Dermis blood vessel endothelial cell (primary cell): ENCODE data around the gene TXNRD2. TPM values are rescaled to one million over a fixed set of nuclear protein-coding genes. Genes with fewer than 3 reads are reported as not detected.

ENCODE experiments used
- DNase-seq: peaks from one replicate; pipeline ENCODE4 v3.0.0; 2010
- total RNA-seq: library from RNA; depleted of rRNA; stranded (reverse); fragments of >200 nt; gene quantifications from 2 replicates; pipeline ENCODE4 v1.2.3, GENCODE V29; 2014

Gene TXNRD2
- total RNA-seq, 1 donor from 2014 or later: 81.9 TPM

DNA sequence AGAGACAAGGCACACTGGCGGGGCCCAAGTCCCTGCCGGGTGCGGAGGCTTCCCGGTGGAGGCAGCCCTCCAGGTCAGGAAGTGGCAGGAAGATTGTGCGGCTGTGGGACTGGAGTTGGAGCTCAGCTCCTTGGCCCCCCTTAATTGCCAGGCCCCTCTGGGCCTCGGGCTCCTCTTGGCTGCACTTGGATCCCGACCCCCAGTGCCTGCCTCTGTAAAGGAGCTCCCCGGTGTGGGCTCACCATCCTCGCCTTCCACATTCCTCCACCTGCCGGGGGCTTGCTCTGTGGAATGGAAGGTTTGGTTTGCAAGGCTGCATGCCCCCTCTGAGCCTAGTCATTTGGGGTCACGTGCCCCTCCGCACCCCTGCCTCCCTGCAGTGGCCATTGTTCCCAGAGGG is 38.1 kb downstream of the TXNRD2 start:
- no peak for DNase-seq

DNA sequence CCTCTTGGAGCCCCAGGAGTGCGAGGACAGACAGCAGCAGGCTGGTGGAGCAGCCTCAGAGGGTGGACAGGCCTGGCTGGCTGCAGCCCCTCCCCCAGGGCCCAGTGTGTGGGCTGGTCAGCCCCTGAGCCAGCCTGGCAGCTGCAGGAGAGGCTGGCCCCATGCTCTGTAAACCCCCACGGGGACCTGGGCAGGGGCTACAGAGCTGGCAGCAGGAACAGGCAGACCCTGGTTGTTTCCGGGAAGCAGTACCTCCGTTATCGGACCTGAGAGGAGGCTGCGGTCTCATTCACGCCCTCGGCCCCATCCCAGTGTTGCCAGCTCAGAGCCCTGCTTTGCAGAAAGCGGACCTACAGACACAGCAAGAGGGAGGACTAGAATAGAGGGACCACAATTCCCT is 38.6 kb downstream of the TXNRD2 start:
- DNase-seq: no peak

- no peak for DNase-seq
Measured at GRCh38 chr22:19902245-19902715, 39.3 kb downstream of the TXNRD2 start.

GRCh38 chr22:19901577-19902244 is 39.9 kb downstream of the TXNRD2 start:
- DNase-seq: no peak

DNA sequence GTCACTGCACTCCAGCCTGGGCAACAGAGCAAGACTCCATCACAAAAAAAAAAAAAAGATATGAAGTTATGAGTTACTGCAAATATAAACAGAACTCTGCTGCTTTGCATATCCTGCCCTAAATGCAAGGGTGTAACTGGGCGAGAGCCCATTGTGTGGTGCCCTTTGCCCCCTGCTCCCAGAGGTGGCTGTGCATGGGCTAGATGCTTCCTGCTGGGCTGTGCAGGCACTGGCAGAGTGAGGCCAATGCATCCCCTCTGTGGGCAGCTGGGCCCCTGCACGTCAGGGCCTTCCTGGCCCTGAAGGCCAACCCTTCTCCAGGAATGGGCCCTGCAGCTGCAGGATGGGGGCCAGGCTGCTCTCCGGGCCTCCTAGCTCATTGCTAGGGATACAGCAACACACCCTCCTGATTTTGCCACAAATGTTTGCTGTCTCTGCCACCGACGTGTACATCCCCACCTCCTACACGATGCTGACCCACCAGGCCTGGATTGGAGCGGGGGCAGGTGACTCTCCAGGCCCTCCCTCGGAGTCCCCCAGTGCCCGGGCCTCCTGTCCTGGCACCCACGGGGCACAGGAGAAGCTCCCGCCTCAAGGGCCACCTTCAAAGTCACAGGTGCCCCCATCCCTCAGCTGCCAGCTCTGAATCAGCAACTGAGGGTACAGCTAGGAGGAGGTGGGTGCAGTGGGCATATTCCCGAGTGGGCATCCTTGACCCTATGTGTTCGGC is 40.7 kb downstream of the TXNRD2 start:
- DNase-seq: no peak

- no peak for DNase-seq
Measured at GRCh38 chr22:19898831-19899567, 42.6 kb downstream of the TXNRD2 start.

- DNase-seq: no peak
Measured at GRCh38 chr22:19898145-19898544, 43.5 kb downstream of the TXNRD2 start.

DNA sequence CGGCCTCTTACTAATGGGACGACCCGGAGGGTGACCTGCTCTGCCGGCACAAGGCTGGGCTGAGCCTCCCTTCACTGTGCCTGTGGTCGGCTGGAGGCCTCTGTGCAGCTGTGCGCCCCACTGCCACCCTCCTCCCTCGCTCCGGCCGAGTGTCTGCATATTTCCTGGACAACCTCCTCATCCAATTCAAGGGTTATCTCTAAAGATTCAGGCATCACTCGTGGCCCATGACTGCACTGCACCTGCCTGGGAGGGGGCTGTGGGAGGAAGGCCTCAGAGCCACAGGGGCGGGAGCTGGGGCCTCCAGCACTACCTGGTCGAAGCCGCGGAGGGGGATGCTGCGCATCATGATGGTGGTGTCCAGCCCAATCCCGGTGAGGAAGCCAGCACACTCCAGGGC is 43.9 kb downstream of the TXNRD2 start:
- no peak for DNase-seq

- no peak for DNase-seq
Measured at GRCh38 chr22:19896665-19897355, 44.8 kb downstream of the TXNRD2 start.

GRCh38 chr22:19895160-19895849 is 46.3 kb downstream of the TXNRD2 start:
- no peak for DNase-seq

DNA sequence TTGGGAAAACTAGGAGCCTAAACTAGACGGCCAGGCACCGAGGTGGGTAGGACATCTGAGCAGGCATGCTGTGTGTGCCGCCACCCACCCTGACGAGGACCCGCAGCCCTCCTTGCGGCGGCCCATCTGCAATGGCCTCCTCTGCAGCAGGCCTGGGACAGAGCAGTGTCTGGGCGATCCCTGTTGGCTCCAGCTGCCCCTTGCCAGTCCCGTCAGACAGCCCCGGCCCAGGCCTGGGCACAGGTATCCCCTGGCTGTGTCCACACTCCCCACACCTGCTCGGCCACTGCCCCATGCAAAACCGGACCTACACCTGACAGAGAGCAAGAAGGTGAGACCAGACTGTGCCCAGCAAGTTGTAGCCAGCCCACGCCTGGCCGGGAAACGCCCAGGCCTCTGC is 48.3 kb downstream of the TXNRD2 start:
- no peak for DNase-seq

DNA sequence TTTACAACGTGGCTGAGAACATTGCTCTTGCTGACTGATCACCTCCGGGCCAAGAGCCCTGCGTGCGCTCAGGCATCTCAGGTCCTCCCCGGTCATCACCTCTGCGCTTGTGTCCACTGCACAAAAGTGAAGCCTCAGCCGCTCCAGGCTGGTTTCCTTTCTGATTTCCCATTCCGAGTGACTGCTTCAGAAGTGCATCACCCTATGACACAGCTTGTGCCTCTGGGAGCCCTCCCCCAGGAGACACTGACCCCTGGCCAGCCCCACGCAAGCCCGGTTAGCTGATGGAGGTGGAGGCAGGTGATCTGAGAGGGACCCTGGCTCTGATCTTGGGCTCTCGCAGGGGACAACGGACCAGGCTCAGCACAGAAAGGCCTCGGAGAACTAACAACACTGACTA is 48.7 kb downstream of the TXNRD2 start:
- DNase-seq: no peak

DNA sequence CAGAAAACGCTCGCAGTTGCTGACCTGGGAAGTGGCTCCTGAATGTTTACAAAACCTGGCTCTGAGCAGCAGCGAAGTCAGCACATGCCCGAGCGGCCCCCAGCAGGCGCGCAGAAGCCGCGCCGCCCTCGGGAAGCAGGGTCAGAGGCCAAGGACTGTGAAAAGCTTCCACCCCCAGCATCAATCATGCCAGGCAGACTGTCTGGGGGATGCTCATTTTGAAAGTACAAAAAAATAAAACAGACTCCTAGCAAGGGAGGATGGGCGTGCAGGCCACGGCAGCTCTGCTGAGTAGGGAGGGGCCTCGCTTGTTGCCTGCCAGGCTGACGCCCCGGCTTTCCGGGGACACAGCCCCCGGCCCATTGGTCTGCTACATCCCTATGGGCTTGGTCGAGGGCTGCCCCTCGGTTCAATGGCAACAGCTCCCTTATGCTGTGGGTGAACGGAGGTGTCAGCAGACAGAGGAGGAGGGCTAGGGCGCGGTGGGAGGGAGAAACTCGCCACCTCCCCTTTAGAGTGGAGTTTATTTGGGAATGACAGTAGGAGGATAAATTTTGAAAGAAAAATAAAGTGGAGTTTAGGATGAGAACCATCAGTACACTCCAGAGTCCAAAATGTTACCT is 49.2 kb downstream of the TXNRD2 start:
- DNase-seq: peak; percentile 73

GRCh38 chr22:19891317-19892256 is 50.0 kb downstream of the TXNRD2 start:
- DNase-seq: peak; percentile 94

DNA sequence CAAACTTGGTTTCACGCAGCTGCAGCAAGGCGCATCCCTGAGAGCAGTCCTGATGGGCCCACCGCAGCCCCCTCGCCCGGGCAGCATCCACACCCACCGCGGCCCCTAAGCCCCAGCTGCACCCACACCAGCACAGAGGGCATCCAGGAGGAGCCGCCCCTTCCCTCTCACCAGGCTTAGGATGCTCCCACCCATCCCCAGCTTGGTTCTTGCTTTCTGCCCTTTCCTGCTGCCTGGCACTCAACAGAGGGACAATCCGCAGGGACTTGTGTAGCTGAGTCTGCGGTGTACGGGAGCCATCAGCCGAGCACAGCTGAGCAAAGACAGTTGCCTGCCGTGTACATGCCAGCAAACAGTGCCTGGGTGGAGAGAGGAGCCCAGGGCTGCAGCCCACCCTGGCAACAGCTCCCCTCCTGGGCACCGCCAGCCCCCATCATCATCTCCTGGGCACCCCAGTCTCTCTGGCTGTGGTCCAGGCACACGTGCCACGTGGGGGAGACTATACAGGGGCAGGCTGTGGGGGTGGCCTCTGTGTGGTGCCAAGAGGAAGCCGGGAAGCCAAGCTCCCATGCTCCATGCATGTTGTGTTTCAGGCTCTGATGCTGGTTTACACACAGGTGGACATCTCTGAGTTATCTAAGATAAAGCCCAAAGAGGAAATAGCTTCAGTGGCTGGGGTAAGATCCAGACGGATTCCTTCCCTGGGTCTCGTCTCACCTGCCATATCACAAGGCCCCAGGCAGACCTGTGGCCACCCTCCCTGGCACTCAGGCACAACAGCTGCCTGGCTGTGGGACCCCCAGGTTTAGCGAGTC is 50.9 kb downstream of the TXNRD2 start:
- peak; percentile 54 for DNase-seq

DNA sequence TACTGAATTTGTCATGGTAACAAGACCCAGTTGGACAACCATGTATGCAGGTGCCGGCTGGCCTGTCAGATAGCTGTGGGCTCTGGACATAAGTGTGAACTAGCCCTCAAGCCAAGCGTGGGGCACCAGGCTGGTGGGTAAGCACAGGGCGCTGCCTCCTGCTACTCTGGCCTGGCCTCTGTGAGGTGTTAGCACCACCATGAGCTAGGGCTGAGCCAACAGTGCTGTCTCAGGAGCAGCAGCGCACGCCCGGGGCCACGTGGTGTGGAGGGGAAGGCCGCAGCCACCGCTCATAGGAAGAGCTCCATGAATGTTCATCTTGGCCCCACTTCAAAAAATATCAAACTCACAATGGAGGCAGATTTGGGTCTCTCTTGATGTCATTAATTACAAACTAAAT is 51.7 kb downstream of the TXNRD2 start:
- DNase-seq: peak; percentile 75

- no peak for DNase-seq
Measured at GRCh38 chr22:19888131-19888746, 53.4 kb downstream of the TXNRD2 start.

DNA sequence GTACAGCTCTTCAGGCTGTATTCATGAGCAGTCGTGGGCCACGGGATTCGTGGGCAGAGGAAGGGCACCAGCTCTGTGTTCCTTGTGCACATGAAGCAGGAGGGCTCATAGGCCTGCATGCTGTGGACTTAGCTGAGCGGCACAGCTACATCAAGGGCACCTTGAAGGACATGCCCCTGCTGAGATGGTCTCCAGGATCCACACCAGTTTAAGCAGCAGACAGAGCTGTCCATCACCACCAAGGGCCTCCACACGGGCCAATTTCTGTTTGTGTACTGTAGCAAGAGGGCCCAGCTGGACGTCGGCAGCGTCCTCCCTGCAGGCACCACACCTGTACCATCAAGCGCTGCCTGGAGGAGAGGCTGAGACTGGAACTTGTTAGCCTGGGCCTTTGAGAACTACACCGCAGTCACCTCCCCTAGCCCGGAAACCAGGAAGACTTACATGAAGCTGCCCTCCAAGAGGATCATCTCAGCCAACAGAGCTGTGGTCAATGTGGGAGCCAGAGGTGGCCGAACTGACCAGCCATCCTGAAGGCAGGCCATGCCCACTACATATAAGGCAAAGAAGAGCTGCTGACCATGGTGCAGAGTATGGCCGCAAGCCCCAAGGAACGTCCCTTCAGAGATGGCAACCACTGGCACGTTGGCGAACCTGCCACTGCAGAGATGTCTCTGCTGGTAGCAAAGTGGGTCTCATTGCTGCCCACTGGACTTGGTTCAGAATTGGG is 54.2 kb downstream of the TXNRD2 start:
- DNase-seq: no peak
